ENCODE measurements around the gene LRRIQ1.

DNA sequence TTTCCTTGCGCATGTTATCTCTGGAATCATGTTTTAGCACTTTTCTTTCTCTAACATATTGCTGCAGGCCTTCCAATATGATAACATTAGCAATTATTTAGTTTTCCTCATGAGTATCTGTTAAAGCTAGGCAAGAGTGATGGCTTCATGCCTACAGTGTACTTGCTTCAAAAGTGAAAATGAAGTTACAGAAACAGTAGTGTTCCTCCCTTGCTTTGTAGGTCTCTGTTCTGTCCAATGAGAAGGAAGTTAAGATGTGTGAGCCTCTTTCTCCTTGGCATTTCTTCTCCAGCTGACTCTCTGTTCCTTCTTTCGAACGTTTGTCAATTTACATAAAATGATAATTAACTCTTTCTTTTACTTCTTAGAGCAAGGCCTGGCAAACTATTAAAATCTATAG is 22.2 kb downstream of the LRRIQ1 start:
- TF ChIP-seq CTCF (tag by site-specific recombination; IDR thresholded peaks at IDR 0.05), result no peak
- TF ChIP-seq ZBTB17 (tag by site-specific recombination; IDR thresholded peaks at IDR 0.05), result no peak
- TF ChIP-seq SETDB1 (IDR thresholded peaks at IDR 0.05; ENCODE audit: insufficient read length, low read length), result no peak
- TF ChIP-seq SP2 (tag by site-specific recombination; IDR thresholded peaks at IDR 0.05), result no peak
- no peak for TF ChIP-seq ZNF701 (tag by site-specific recombination; IDR thresholded peaks at IDR 0.05)
- TF ChIP-seq KLF1 (tag by site-specific recombination; IDR thresholded peaks at IDR 0.05), result no peak
- no peak for TF ChIP-seq ZNF777 (tag by site-specific recombination; IDR thresholded peaks at IDR 0.05; ENCODE audit: borderline replicate concordance)
- no peak for TF ChIP-seq ZNF704 (tag by site-specific recombination; IDR thresholded peaks at IDR 0.05)
- TF ChIP-seq ZNF621 (tag by site-specific recombination; IDR thresholded peaks at IDR 0.05), result no peak
- TF ChIP-seq, protein P1, sequence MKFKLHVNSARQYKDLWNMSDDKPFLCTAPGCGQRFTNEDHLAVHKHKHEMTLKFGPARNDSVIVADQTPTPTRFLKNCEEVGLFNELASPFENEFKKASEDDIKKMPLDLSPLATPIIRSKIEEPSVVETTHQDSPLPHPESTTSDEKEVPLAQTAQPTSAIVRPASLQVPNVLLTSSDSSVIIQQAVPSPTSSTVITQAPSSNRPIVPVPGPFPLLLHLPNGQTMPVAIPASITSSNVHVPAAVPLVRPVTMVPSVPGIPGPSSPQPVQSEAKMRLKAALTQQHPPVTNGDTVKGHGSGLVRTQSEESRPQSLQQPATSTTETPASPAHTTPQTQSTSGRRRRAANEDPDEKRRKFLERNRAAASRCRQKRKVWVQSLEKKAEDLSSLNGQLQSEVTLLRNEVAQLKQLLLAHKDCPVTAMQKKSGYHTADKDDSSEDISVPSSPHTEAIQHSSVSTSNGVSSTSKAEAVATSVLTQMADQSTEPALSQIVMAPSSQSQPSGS (tag by site-specific recombination; IDR thresholded peaks at IDR 0.05; ENCODE audit: low read depth), result no peak
